ENCODE results near the gene PLA2G4E.
A peak's percentile ranks its signal among the peaks of the same experiment; 100 is the strongest.

Gene PLA2G4E

GRCh38 chr15:41945731-41946130, 75.1 kb downstream of the PLA2G4E start:
- TF ChIP-seq CTCF (IDR thresholded peaks at IDR 0.05; ENCODE audit: low read depth, low read length), result no peak
- H3K4me3 ChIP-seq (ENCODE audit: low read depth, low read length), result no peak overlapping the region

DNA sequence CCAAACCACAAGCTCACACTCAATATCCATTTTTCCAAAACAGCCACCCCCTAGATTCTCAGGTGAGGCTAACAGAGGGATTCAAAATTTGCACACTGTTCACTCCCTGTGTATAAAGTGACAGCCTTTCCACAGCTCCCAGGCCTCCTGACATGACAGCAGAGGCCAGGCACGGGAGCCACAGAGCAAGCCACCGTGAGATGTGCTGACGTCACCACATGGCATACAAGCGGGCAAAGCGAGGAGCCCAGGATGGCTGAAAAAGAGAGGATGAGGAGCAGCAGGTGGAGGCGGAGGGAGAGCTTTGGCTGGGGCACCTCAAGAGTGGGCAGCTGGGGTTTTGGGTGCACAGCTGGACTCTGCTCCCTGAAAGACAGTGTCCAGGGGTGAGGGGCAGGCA, 75.6 kb downstream of the PLA2G4E start:
- H3K4me3 ChIP-seq (ENCODE audit: low read depth, low read length), result no peak overlapping the region

GRCh38 chr15:41944313-41944940, 76.4 kb downstream of the PLA2G4E start:
- TF ChIP-seq CTCF (IDR thresholded peaks at IDR 0.05; ENCODE audit: low read depth, low read length), result no peak
- H3K4me3 ChIP-seq (ENCODE audit: low read depth, low read length), result peak overlapping the region; percentile 40

More for the DNA sequence above, 75.6 kb downstream of the PLA2G4E start:
- TF ChIP-seq CTCF (IDR thresholded peaks at IDR 0.05; ENCODE audit: low read depth, low read length), result no peak

GRCh38 chr15:41943543-41944312, 77.1 kb downstream of the PLA2G4E start:
- TF ChIP-seq CTCF (IDR thresholded peaks at IDR 0.05; ENCODE audit: low read depth, low read length), result no peak
- H3K4me3 ChIP-seq (ENCODE audit: low read depth, low read length), result no peak overlapping the region; the same call in 1 of the 2 replicates

DNA sequence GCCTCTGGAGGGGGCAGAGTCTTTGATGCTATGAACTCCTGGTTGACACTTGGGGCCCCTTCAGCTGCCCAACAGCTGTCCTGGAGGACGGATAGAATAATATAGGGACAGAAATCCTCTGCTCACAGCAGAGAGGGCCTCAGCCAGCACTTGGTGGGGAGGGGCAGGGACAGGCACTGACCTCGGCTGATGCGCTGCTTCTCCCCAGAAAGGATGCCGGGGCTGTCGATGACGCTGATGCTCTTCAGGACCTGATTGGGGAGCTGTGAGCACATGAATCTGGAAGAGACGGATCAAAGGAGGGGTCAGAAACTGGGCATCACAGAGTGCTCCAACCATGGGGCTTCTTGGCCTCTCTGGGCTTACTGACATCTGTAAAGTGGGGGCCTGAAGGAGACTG, 78.0 kb downstream of the PLA2G4E start:
- H3K4me3 ChIP-seq (ENCODE audit: low read depth, low read length), result no peak overlapping the region
- TF ChIP-seq CTCF (IDR thresholded peaks at IDR 0.05; ENCODE audit: low read depth, low read length), result no peak

DNA sequence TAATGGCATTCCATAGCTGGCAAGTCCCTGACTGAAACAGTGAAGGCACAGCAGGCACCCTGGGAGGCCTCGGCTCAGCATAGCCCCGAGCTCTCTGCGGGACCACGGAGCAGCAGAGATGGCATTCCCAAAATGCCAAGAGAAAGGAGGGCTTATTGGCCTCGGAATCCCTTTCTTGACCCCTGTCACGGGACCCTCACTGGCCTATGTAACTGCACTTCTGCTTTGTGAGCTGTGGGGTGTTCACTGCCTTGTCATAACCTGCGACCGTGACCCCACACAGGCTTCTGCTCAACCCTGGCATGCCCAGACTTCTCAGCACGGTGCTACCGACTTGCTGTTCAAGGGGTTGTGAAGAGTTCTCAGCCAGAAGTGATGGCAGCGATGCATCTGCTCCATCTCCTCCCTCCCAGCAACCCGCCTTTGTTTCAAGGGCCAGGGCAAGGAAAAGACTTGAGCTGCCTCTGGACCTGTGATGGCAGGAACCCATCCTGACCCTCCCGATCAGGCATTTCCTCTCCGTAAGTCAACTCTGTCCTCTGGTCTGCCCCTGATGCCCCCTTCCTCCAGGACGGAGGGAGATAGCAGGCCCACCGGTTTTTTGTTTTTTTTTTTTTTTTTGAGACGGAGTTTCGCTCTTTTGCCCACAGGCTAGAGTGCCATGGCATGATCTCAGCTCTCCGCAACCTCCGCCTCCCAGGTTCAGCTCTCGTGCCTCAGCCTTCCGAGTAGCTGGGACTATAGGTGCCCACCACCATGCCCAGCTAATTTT, 79.0 kb downstream of the PLA2G4E start:
- TF ChIP-seq CTCF (IDR thresholded peaks at IDR 0.05; ENCODE audit: low read depth, low read length), result no peak
- H3K4me3 ChIP-seq (ENCODE audit: low read depth, low read length), result no peak overlapping the region

Measured in WI38 (cell line).